HG03097 (cell line): Measurements from ENCODE around the gene CYSLTR1.
A peak's percentile ranks its signal among the peaks of the same experiment; 100 is the strongest.
"Not testable (repeated sequence)": the region's sequence is repeated elsewhere in the genome, so short reads cannot be mapped to it uniquely, and the experiment has no call there.

Experiments used
- ATAC-seq: cut with Tn5 transposase; IDR thresholded peaks from one replicate; pipeline ENCODE4 v1.9.1; 2021; ENCODE audit not compliant: unreplicated experiment, low FRiP score

CYSLTR1 gene

DNA sequence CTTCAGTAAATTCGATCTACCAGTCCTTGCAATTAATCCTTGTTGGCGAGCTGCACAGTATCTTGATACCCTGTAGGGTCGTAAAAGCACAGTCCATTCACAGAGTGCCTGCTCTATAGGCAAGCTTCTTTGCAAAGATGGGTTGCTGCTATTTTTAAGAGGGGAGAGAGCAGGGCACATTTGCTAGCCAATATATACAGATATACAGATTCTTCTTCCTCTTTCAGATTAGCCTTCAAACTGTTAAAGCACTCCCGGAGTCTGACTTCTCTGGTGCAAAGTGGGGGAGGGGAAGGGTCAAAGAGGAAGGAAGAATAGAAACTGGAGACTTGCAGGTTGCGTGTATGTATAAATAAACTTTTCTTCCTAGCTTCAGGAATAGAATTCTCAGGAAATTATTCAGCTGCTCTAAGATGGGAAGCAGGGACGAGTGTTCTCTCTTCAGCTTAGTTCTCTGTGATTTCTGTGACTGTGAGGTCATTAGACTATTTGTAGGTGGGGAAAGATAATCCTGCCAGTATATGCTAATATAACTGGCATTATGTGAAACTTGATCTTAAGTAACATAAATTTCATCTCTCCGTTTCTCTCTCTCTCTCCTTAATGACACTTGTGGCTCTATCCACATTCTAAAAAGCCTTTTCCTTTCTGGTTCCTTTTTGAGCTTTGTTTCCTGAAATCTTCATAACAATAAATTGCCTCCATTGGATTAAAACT, at the start of gene CYSLTR1:
TSS of gene CYSLTR1 (minus strand) at position 242 of the 717 bp plus-strand sequence. CDS start 53,865 bp downstream, outside the sequence.
- ATAC-seq: peak; percentile 35

DNA sequence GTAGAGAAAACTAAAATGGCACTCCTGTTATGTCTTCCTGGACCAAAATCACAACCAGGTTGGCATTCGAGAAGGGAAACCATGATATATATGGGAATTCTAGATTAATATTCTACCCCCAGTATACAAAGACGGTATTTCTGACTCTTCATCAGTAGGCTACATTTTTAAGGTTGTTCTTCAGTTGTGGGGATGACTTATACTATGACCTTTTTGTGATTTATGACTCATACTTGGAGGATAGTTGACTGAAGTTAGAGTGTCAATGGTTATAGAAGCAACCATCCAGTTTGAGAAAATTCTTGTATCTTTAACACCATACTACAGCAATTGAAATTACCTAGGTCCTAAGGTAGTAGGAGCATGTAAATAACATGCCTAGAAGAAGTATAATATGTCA, 49.8 kb upstream of the CYSLTR1 start:
- no peak for ATAC-seq

GRCh38 chrX:78375894-78376293, 48.5 kb upstream of the CYSLTR1 start:
- ATAC-seq: no peak

GRCh38 chrX:78366576-78366975, 39.2 kb upstream of the CYSLTR1 start:
- ATAC-seq: no peak

GRCh38 chrX:78357342-78358055, 30.1 kb upstream of the CYSLTR1 start:
- no peak for ATAC-seq

GRCh38 chrX:78333521-78333920, 6.1 kb upstream of the CYSLTR1 start:
- no peak for ATAC-seq

DNA sequence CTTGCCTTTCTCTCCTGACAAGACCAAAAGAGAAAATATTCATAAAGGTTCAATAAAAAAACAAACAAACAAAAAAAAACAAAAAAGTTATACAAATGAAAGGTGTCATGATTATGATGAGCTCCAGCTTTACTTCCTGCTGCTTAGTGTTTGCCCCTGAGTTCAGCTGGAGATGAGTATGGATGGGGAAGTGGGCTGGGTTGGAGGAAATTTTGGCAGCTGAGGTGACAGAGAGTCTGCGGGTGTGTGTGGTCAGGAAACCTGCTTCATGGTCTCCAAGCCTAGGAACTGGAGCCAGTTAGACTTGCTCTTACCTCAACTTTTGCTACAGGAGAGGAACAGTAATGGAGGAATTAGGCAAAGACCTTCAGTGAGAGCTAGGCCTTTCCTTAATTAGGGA, 4.3 kb upstream of the CYSLTR1 start:
- no peak for ATAC-seq

DNA sequence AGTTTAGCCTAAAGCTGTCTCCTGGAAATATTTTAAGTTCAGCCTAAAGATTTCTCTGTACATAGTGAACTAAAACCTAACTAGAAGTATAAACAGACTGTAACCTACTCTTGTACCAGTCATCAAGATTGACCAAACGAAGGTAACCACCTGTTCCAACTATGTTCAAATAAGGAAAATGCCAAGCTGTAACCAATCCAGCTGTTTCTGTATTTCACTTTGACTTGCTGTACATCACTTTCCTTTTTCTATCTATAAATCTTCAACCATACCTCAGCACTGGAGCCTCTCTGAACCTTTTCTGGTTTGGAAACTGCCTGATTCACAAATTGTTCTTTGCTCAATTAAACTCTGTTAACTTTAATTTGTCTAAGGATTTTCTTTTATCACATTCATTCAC, 3.1 kb upstream of the CYSLTR1 start:
- ATAC-seq: no peak

- ATAC-seq: no peak
Observed at GRCh38 chrX:78330068-78330467, 2.7 kb upstream of the CYSLTR1 start.

GRCh38 chrX:78329486-78329885, 2.1 kb upstream of the CYSLTR1 start:
- ATAC-seq: no peak

DNA sequence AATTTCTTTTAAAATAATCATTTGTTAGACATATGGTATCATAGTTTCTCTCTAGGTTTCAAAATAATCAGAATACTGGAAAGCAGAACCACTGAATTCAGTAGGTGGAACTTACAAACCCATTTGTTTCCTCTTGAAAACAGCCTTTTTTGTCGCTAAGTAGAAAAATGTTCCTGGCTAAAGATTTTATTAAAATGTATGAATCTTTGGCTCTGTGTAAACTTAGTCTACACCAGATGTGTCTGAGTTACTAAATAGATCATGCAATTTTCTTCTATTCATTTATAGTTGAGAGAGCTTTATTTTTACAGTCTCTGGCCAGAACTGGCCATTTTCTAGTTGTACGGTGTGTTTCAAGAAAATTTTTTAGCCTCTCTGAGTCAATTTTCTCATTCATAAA, 1.0 kb downstream of the CYSLTR1 start:
- ATAC-seq: no peak

GRCh38 chrX:78322863-78323262, 4.5 kb downstream of the CYSLTR1 start:
- no peak for ATAC-seq

- peak; percentile 91 for ATAC-seq
Observed at GRCh38 chrX:78321809-78322208, 5.6 kb downstream of the CYSLTR1 start.

GRCh38 chrX:78316265-78316664, 11.1 kb downstream of the CYSLTR1 start:
- ATAC-seq: no peak

DNA sequence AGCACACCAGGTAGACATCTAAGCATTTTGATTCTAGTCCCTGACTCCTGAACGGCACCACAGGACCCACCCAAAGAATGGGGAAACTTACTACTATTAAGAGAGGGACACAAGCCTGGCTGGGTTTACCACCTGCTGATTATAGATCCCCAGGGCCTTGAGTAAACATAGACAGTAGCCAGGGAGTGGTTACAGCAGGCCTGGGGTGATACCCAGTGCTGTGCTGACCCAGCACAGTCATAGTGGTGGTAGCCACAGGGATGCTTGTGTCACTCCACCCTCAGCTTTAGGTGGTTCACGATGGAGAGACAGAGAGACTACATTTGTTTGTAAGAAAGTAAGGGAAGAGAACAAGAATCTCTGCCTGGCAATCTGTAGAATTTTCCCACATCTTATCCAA, 11.7 kb downstream of the CYSLTR1 start:
- no peak for ATAC-seq

DNA sequence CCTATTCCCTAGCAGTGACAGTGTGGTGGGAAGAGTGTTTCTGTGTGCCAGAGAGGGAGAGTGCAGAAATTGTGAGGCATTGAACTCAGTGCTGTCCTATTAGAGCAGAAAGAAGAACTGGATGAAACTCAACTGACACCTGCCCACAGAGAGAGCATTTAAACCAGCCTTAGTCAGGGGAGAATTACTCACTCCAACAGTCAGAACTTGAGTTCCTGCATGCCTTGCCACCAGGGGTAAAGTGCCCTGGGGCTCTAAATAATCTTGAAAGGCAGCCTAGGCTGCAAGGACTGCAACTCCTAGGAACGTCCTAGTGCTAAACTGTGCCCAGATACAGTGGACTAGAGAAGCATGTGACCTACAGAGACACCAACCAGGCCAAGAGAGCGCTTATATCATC, 12.8 kb downstream of the CYSLTR1 start:
- no peak for ATAC-seq

GRCh38 chrX:78313526-78313925, 13.9 kb downstream of the CYSLTR1 start:
- no peak for ATAC-seq

DNA sequence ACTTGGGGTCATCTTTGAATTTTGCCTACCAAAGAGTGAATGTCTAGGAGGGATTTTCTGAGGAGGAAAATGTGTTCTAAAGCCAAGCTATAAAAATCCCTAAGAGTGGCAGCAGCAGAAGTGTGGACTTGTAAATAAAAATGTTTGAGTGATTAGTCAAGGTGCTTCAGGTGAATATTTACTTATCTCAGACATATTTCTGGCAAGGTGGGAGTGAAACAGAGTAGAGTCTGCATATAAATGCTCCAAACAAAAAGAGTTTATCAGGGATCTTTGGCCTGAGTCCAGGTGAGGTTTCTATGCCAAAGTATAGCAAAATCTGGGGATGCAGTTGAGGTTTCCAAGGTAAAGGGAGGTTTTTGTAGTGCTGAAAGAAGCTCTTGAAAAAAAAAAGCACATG, 19.7 kb downstream of the CYSLTR1 start:
- no peak for ATAC-seq

DNA sequence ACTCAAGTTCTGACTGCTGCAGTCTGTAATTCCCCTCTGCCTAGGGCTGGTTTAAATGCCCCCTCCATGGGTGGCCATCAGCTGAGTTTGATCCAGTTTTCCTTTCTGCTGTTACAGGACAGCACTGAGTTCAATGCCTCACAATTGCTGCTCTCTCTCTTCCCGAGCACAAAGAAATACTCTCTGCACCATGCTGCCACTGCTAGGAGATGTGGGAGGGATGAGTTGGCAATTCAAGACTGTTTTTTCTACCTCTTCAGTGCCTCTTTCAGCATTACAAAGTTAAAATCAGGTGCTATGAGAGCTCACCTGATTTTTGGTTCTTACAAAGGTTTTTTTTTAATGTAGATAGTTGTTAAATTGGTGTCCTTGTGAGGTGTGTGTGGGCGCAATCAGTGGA, 24.3 kb downstream of the CYSLTR1 start:
- no peak for ATAC-seq

DNA sequence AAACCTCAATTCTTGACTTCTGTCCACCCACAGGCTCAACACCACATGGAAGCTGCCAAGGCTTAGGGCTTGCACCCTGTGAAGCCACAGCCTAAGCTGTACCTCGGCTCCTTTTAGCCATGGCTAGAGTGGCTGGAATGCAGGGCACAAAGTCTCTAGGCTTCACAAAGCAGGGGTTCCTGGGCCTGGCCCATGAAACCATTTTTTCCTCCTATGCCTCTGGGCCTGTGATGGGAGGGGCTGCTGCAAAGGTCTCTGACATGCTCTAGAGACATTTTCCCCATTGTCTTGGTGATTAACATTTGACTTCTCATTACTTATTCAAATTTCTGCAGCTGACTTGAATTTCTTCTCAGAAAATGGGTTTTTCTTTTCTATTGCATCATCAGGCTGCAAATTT, 26.5 kb downstream of the CYSLTR1 start:
- not testable (repeated sequence) for ATAC-seq

GRCh38 chrX:78283511-78283910, 43.9 kb downstream of the CYSLTR1 start:
- ATAC-seq: no peak

DNA sequence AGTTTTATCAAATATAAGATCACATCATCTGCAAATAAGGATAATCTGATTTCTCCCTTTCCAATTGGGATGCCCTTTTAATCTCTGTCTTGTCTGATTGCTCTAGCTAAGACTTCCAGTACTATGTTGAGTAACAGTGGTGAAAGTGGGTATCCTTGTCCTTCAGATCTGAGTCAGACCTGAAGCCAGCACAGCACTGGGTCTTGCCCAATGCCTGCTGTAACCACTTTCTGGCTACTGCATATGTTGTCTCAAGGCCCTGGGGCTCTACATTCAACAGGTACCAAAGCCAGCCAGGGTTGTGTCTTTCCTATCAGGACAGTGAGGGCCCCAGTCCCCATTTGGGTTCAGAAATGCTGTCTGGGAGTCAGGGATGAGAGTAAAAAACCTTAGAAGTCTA, 90.3 kb downstream of the CYSLTR1 start:
- no peak for ATAC-seq
